Measurements from ENCODE around the gene PLXNA2.

DNA sequence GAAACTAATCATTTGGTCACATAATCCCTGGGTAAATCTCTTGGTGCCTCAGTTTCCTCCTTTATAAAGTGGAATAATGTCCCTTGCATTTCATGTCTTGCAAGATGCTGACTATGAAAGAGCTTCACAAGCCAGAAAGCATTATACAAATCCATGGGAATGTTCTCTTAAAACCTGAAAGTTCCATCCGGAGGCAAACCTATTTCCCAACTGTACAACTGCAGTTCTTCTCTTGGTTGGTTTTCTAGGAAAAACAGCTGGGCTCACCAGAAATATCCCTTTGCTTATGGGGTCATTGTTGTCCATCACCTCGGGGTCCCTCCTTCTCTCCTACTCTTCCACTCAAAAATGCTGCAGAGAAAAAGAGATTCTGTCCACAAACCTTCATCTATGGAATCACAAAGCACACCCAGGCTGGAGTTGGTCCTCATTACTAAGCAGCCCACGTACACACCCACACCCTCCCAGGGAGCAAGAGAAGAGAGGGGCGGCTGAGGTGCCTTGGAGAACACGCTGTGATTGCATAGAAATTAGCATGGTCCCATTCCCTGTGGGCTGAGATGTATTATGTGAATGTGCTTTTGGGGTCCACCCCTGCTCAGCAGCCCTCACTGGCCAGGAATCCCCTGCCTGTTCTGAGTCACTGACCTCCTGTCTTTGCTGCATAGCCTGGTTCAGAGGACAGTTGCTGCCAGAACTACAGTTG is 5.0 kb upstream of the PLXNA2 start:
- TF ChIP-seq, protein P1, sequence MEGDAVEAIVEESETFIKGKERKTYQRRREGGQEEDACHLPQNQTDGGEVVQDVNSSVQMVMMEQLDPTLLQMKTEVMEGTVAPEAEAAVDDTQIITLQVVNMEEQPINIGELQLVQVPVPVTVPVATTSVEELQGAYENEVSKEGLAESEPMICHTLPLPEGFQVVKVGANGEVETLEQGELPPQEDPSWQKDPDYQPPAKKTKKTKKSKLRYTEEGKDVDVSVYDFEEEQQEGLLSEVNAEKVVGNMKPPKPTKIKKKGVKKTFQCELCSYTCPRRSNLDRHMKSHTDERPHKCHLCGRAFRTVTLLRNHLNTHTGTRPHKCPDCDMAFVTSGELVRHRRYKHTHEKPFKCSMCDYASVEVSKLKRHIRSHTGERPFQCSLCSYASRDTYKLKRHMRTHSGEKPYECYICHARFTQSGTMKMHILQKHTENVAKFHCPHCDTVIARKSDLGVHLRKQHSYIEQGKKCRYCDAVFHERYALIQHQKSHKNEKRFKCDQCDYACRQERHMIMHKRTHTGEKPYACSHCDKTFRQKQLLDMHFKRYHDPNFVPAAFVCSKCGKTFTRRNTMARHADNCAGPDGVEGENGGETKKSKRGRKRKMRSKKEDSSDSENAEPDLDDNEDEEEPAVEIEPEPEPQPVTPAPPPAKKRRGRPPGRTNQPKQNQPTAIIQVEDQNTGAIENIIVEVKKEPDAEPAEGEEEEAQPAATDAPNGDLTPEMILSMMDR (conservative IDR thresholded peaks at IDR 0.05) = no peak
- no peak for TF ChIP-seq EZH2 (IDR thresholded peaks at IDR 0.05; ENCODE audit: low read depth)

All from PC-9 (cell line).